Karpas-422 (cell line): ENCODE results near the gene WFIKKN2. TPM values are rescaled to one million over a fixed set of nuclear protein-coding genes. Genes with fewer than 3 reads are reported as not detected.
"Not testable (repeated sequence)": the region's sequence is repeated elsewhere in the genome, so short reads cannot be mapped to it uniquely, and the experiment has no call there.

Experiments
- DNase-seq: peaks from one replicate; pipeline ENCODE4 v3.0.0-alpha.2; 2015
- H2AFZ ChIP-seq: fragments of 200-600 bp; sonication (generic); 2 replicates; pipeline ENCODE4 v1.6.1; 2014; ENCODE audit warnings: antibody characterized with exemption, low read length, mixed read lengths
- H3K27ac ChIP-seq: fragments of 200-600 bp; sonication (generic); 2 replicates; pipeline ENCODE4 v1.5.1; 2014; ENCODE audit warnings: mild to moderate bottlenecking, low read length, moderate library complexity
- H3K27me3 ChIP-seq: fragments of 200-600 bp; sonication (generic); 2 replicates; pipeline ENCODE4 v1.6.1; 2014; ENCODE audit warnings: low read length, mixed read lengths
- H3K36me3 ChIP-seq: fragments of 200-600 bp; sonication (generic); 2 replicates; pipeline ENCODE4 v1.6.1; 2014; ENCODE audit warnings: low read length, mixed read lengths; ENCODE audit not compliant: insufficient read depth
- H3K4me1 ChIP-seq: fragments of 200-600 bp; sonication (generic); 2 replicates; pipeline ENCODE4 v1.6.1; 2014; ENCODE audit warnings: mild to moderate bottlenecking, low read length, mixed read lengths
- H3K4me2 ChIP-seq: fragments of 200-600 bp; sonication (generic); 2 replicates; pipeline ENCODE4 v1.6.1; 2014; ENCODE audit warnings: low read length, low read depth, mild to moderate bottlenecking; ENCODE audit not compliant: poor library complexity, severe bottlenecking
- H3K4me3 ChIP-seq: fragments of 200-600 bp; sonication (generic); 2 replicates; pipeline ENCODE4 v1.5.1; 2014; ENCODE audit warnings: mild to moderate bottlenecking, antibody characterized with exemption, low read length, mixed read lengths
- H3K79me2 ChIP-seq: fragments of 200-600 bp; sonication (generic); 2 replicates; pipeline ENCODE4 v1.6.1; 2014; ENCODE audit warnings: mild to moderate bottlenecking, low read length, mixed read lengths
- H3K9ac ChIP-seq: fragments of 200-600 bp; sonication (generic); 2 replicates; pipeline ENCODE4 v1.6.0; 2014; ENCODE audit warnings: low read length
- H3K9me2 ChIP-seq: fragments of 200-600 bp; sonication (generic), shearing (Covaris generic); replicated peaks from 2 replicates; pipeline ENCODE4 v1.6.0; 2014; ENCODE audit warnings: mild to moderate bottlenecking, low read length, moderate library complexity; ENCODE audit not compliant: insufficient read depth
- H3K9me3 ChIP-seq: fragments of 300-700, 200-600 bp; sonication (generic); 2 replicates; pipeline ENCODE4 v1.6.1; 2014; ENCODE audit warnings: low read length, mixed read lengths
- H4K20me1 ChIP-seq: fragments of 200-600 bp; sonication (generic); 2 replicates; pipeline ENCODE4 v1.6.1; 2014; ENCODE audit warnings: mild to moderate bottlenecking, antibody characterized with exemption, low read length, low read depth; ENCODE audit not compliant: insufficient read depth
- total RNA-seq: library from RNA; depleted of rRNA; stranded (reverse); fragments of >200 nt; shearing (Covaris generic); gene quantifications from 2 replicates; pipeline ENCODE4 v1.2.3, GENCODE V29; 2014; ENCODE audit warnings: low replicate concordance

WFIKKN2 gene
- total RNA-seq, 1 experiment from 2014 or later, result not detected

GRCh38 chr17:50877042-50877441, 41.7 kb downstream of the WFIKKN2 start:
- not testable (repeated sequence) for H3K4me1 ChIP-seq, H3K9ac ChIP-seq, DNase-seq

GRCh38 chr17:50877838-50878237, 42.5 kb downstream of the WFIKKN2 start:
- Histone ChIP-seq H3K9me3 (no peaks in the 10 kb centered on the region), H3K9ac (no peak overlapping the region), H3K27me3 (no peaks in the 10 kb centered on the region), H2AFZ (no peak overlapping the region), H3K4me3 (no peak overlapping the region), H3K4me1 (no peaks in the 10 kb centered on the region), H3K27ac (no peak overlapping the region), H3K79me2 (no peaks in the 10 kb centered on the region), H3K4me2 (no peak overlapping the region), H3K9me2 (no peaks in the 10 kb centered on the region), H3K36me3 (no peaks in the 10 kb centered on the region), H4K20me1 (no peaks in the 10 kb centered on the region)
- no peak for DNase-seq

More at GRCh38 chr17:50877042-50877441, 41.7 kb downstream of the WFIKKN2 start:
- H3K9me2 ChIP-seq, H3K9me3 ChIP-seq, H3K36me3 ChIP-seq, H3K4me2 ChIP-seq, H3K4me3 ChIP-seq, H4K20me1 ChIP-seq, H3K79me2 ChIP-seq, H3K27me3 ChIP-seq, H2AFZ ChIP-seq, H3K27ac ChIP-seq: not testable (repeated sequence)

- H3K36me3 ChIP-seq, result no peaks in the 10 kb centered on the region
- H3K27me3 ChIP-seq, result no peaks in the 10 kb centered on the region
Observed at GRCh38 chr17:50879086-50879485, 43.7 kb downstream of the WFIKKN2 start.

GRCh38 chr17:50881182-50881581, 45.8 kb downstream of the WFIKKN2 start:
- Histone ChIP-seq H4K20me1 (no peaks in the 10 kb centered on the region), H3K4me3 (no peak overlapping the region), H3K4me1 (peaks cover 5% of the 10 kb centered on the region), H3K36me3 (no peaks in the 10 kb centered on the region), H3K9me3 (no peaks in the 10 kb centered on the region), H3K27me3 (no peaks in the 10 kb centered on the region), H3K4me2 (no peak overlapping the region), H2AFZ (no peak overlapping the region), H3K79me2 (no peaks in the 10 kb centered on the region), H3K9me2 (no peaks in the 10 kb centered on the region), H3K9ac (no peak overlapping the region), H3K27ac (no peak overlapping the region)
- no peak for DNase-seq

More at GRCh38 chr17:50879086-50879485, 43.7 kb downstream of the WFIKKN2 start:
- Histone ChIP-seq H3K9ac (no peak overlapping the region), H3K9me2 (no peaks in the 10 kb centered on the region), H3K27ac (no peak overlapping the region), H3K4me3 (no peak overlapping the region), H3K9me3 (no peaks in the 10 kb centered on the region), H3K4me2 (no peak overlapping the region), H3K4me1 (peaks cover 4% of the 10 kb centered on the region), H3K79me2 (no peaks in the 10 kb centered on the region), H4K20me1 (no peaks in the 10 kb centered on the region), H2AFZ (no peak overlapping the region)
- DNase-seq, result no peak

GRCh38 chr17:50882851-50883250, 47.5 kb downstream of the WFIKKN2 start:
- Histone ChIP-seq H3K9me3 (no peaks in the 10 kb centered on the region), H3K9me2 (no peaks in the 10 kb centered on the region), H3K4me3 (no peak overlapping the region), H3K9ac (no peak overlapping the region), H3K27ac (no peak overlapping the region), H3K4me1 (peaks cover 5% of the 10 kb centered on the region), H4K20me1 (no peaks in the 10 kb centered on the region), H3K79me2 (no peaks in the 10 kb centered on the region), H3K4me2 (no peak overlapping the region), H3K36me3 (no peaks in the 10 kb centered on the region), H3K27me3 (no peaks in the 10 kb centered on the region), H2AFZ (no peak overlapping the region)
- no peak for DNase-seq

GRCh38 chr17:50883850-50884438, 48.6 kb downstream of the WFIKKN2 start:
- Histone ChIP-seq H3K4me2 (no peak overlapping the region), H4K20me1 (no peaks in the 10 kb centered on the region), H2AFZ (no peak overlapping the region), H3K4me1 (peaks cover 5% of the 10 kb centered on the region), H3K9me3 (no peaks in the 10 kb centered on the region), H3K36me3 (no peaks in the 10 kb centered on the region), H3K79me2 (no peaks in the 10 kb centered on the region), H3K9me2 (no peaks in the 10 kb centered on the region), H3K4me3 (no peak overlapping the region), H3K27ac (no peak overlapping the region), H3K27me3 (no peaks in the 10 kb centered on the region), H3K9ac (no peak overlapping the region)
- DNase-seq, result peak; percentile 65

GRCh38 chr17:50884439-50885311, 49.3 kb downstream of the WFIKKN2 start:
- H4K20me1 ChIP-seq, result no peaks in the 10 kb centered on the region
- peaks cover 5% of the 10 kb centered on the region for H3K4me1 ChIP-seq
- H2AFZ ChIP-seq, result no peak overlapping the region
- H3K4me3 ChIP-seq, result no peak overlapping the region
- H3K27me3 ChIP-seq, result no peaks in the 10 kb centered on the region
- H3K79me2 ChIP-seq, result no peaks in the 10 kb centered on the region
- no peak overlapping the region for H3K4me2 ChIP-seq
- H3K36me3 ChIP-seq, result no peaks in the 10 kb centered on the region
- no peak overlapping the region for H3K27ac ChIP-seq
- DNase-seq, result no peak
- no peak overlapping the region for H3K9ac ChIP-seq
- H3K9me3 ChIP-seq, result no peaks in the 10 kb centered on the region
- no peaks in the 10 kb centered on the region for H3K9me2 ChIP-seq

- Histone ChIP-seq H3K9me2 (no peaks in the 10 kb centered on the region), H3K27ac (no peak overlapping the region), H2AFZ (no peak overlapping the region), H3K36me3 (no peaks in the 10 kb centered on the region), H3K4me3 (no peak overlapping the region), H3K79me2 (no peaks in the 10 kb centered on the region), H3K4me2 (no peak overlapping the region), H3K9ac (no peak overlapping the region), H3K27me3 (no peaks in the 10 kb centered on the region), H3K9me3 (no peaks in the 10 kb centered on the region), H4K20me1 (no peaks in the 10 kb centered on the region), H3K4me1 (peaks cover 5% of the 10 kb centered on the region)
- no peak for DNase-seq
Observed at GRCh38 chr17:50887705-50888245, 52.4 kb downstream of the WFIKKN2 start.
